ENCODE results near the gene NTF4. TPM values are rescaled to one million over a fixed set of nuclear protein-coding genes. Genes with fewer than 3 reads are reported as not detected.

NTF4 gene
- not detected in 2 replicates for total RNA-seq
- total RNA-seq (2013): not detected
- not detected in 2 replicates for polyA plus RNA-seq
- polyA minus RNA-seq: not detected in 2 replicates

GRCh38 chr19:49064768-49065611, at the start of gene NTF4:
TSS of gene NTF4 (minus strand) at chr19:49064818. CDS start at chr19:49061997, 2,821 bp downstream.
- Mint-ChIP-seq H3K4me1 (peaks cover 4% of the 10 kb centered on the region), H3K9me3 (ENCODE audit: insufficient read depth) (peaks cover 1% of the 10 kb centered on the region), H3K4me3 (no peak within 1 kb of the TSS), H3K27ac (no peak within 1 kb of the TSS), H3K27me3 (peaks cover 51% of the 10 kb centered on the region)
- ATAC-seq (ENCODE audit: low read depth) (no peak), DNase-seq (no peak)
- peaks cover 0 to 58% (median 23%) of the 10 kb centered on the region in 4 experiments for H3K27me3 ChIP-seq (replicated peaks in 1 of 4; ENCODE audit: control extremely low read depth in 1 of 4, control insufficient read depth in 3 of 4, insufficient read depth in 4 of 4, low read length in 3 of 4)
- H3K9me3 ChIP-seq (ENCODE audit: control extremely low read depth in 1 of 3, control insufficient read depth in 2 of 3, insufficient read depth in 1 of 3, low read length in 2 of 3): peaks cover 0 to 10% (median 0%) of the 10 kb centered on the region in 3 donors
- H2AFZ ChIP-seq (ENCODE audit: insufficient read depth, low read depth, low read length, poor library complexity, severe bottlenecking): peak within 1 kb of the TSS; percentile 28
- H3K4me1 ChIP-seq (ENCODE audit: control insufficient read depth in 2 of 2, insufficient read depth in 2 of 2, low read length in 2 of 2): peaks cover 0 to 5% of the 10 kb centered on the region in 2 donors
- ChIA-PET POLR2A (no interaction called here), CTCF (no interaction called here)
- no peak for TF ChIP-seq CTCF (IDR thresholded peaks at IDR 0.05)
- no peak for TF ChIP-seq EZH2 (IDR thresholded peaks at IDR 0.05; ENCODE audit: borderline replicate concordance, insufficient read depth, low read depth, low read length, poor library complexity, severe bottlenecking)
- 8% methylated on average over 49 of the region's 53 CpGs for WGBS (ENCODE audit: insufficient coverage)
- H3K27ac ChIP-seq (ENCODE audit: low read length in 2 of 2): no peak within 1 kb of the TSS
- H3K4me3 ChIP-seq (ENCODE audit: control extremely low read depth in 1 of 5, extremely low read depth in 1 of 5, insufficient read depth in 1 of 5, low read depth in 2 of 5, low read length in 4 of 5): no peak within 1 kb of the TSS
- H3K4me2 ChIP-seq (replicated peaks; ENCODE audit: low read depth, low read length, poor library complexity, severe bottlenecking): peak within 1 kb of the TSS; percentile 49
- no peaks in the 10 kb centered on the region for H4K20me1 ChIP-seq (ENCODE audit: control insufficient read depth, insufficient read depth, low read length, poor library complexity, severe bottlenecking)
- intact Hi-C loops (cut with micrococcal nuclease): no loop called here
- no peaks in the 10 kb centered on the region for H3K36me3 ChIP-seq (replicated peaks in 1 of 2; ENCODE audit: control extremely low read depth in 1 of 2, control insufficient read depth in 1 of 2, extremely low read depth in 1 of 2, insufficient read depth in 2 of 2, low read length in 1 of 2)
- H3K79me2 ChIP-seq (ENCODE audit: control insufficient read depth, insufficient read depth, low read length): no peaks in the 10 kb centered on the region
- no peak within 1 kb of the TSS for H3K9ac ChIP-seq (ENCODE audit: low read length)

Measured in B cell (primary cell).